HG02840 (cell line): Measurements from ENCODE around the gene DNAJC4.
A peak's percentile ranks its signal among the peaks of the same experiment; 100 is the strongest.

Source experiments
- ATAC-seq: cut with Tn5 transposase; IDR thresholded peaks from one replicate; pipeline ENCODE4 v1.9.1; 2021; ENCODE audit warnings: mild to moderate bottlenecking, moderate library complexity, moderate number of reproducible peaks; ENCODE audit not compliant: unreplicated experiment, low FRiP score

Gene DNAJC4

GRCh38 chr11:64255135-64256128 lies 25.1 kb downstream of the DNAJC4 start:
- no peak for ATAC-seq

GRCh38 chr11:64256300-64256699 lies 26.0 kb downstream of the DNAJC4 start:
- ATAC-seq = no peak

- ATAC-seq = no peak
Measured at GRCh38 chr11:64258356-64258755, 28.0 kb downstream of the DNAJC4 start.

- no peak for ATAC-seq
Measured at GRCh38 chr11:64258946-64259532, 28.7 kb downstream of the DNAJC4 start.

- ATAC-seq = no peak
Measured at GRCh38 chr11:64259533-64260067, 29.3 kb downstream of the DNAJC4 start.

GRCh38 chr11:64260147-64260708 lies 29.9 kb downstream of the DNAJC4 start:
- no peak for ATAC-seq

GRCh38 chr11:64261556-64262080 lies 31.3 kb downstream of the DNAJC4 start:
- ATAC-seq = no peak

- no peak for ATAC-seq
Measured at GRCh38 chr11:64262271-64263002, 32.1 kb downstream of the DNAJC4 start.

- ATAC-seq = no peak
Measured at GRCh38 chr11:64263021-64263946, 32.9 kb downstream of the DNAJC4 start.

GRCh38 chr11:64263947-64264317 lies 33.6 kb downstream of the DNAJC4 start:
- ATAC-seq = no peak

GRCh38 chr11:64264371-64264852 lies 34.1 kb downstream of the DNAJC4 start:
- no peak for ATAC-seq

GRCh38 chr11:64265176-64266160 lies 35.1 kb downstream of the DNAJC4 start:
- no peak for ATAC-seq

- no peak for ATAC-seq
Measured at GRCh38 chr11:64266339-64266738, 36.0 kb downstream of the DNAJC4 start.

- no peak for ATAC-seq
Measured at GRCh38 chr11:64267207-64267945, 37.0 kb downstream of the DNAJC4 start.

GRCh38 chr11:64268025-64268892 lies 37.9 kb downstream of the DNAJC4 start:
- ATAC-seq = no peak

- ATAC-seq = peak; percentile 11
Measured at GRCh38 chr11:64268893-64269539, 38.7 kb downstream of the DNAJC4 start.
